A673 (cell line): ENCODE results near the gene TMEM35B. TPM values are rescaled to one million over a fixed set of nuclear protein-coding genes. Genes with fewer than 3 reads are reported as not detected.

Experiments used
- BruUV-seq: library from RNA; stranded (reverse); fragments of 400-500 nt; replicated peaks from 2 replicates; lab custom pipeline; 2021; lab: Mats Ljungman, UMichigan
- CTCF ChIA-PET: fragments of 300-600 bp; sonication (Branson Sonifier 250); formaldehyde crosslinking; loops from one replicate; lab custom pipeline; 2022; ENCODE audit warnings: antibody characterized with exemption; lab: Charles Lee
- POLR2A ChIA-PET: fragments of 300-600 bp; sonication (Branson Sonifier 250); formaldehyde crosslinking; loops from one replicate; lab custom pipeline; 2022; ENCODE audit warnings: antibody characterized with exemption; ENCODE audit not compliant: low non-redundant PET; lab: Charles Lee
- DNase-seq: peaks from one replicate; pipeline ENCODE4 v3.0.0-alpha.2; 2015; ENCODE audit warnings: low spot score
- H3K27ac ChIP-seq: fragments of 200-600 bp; sonication (generic); 2 replicates; pipeline ENCODE4 v1.5.1; 2016; ENCODE audit warnings: mixed run types, low read depth, mild to moderate bottlenecking, mixed read lengths, antibody characterized with exemption, low read length; ENCODE audit not compliant: poor library complexity, severe bottlenecking
- H3K27me3 ChIP-seq: fragments of 200-600 bp; sonication (generic); replicated peaks from 2 replicates; pipeline ENCODE4 v1.6.1; 2017; ENCODE audit warnings: mixed run types, low read depth, mild to moderate bottlenecking, mixed read lengths, antibody characterized with exemption, low read length; ENCODE audit not compliant: insufficient read depth, poor library complexity
- H3K36me3 ChIP-seq: fragments of 200-600 bp; sonication (generic); 2 replicates; pipeline ENCODE4 v1.6.1; 2016; ENCODE audit warnings: mixed run types, mild to moderate bottlenecking, mixed read lengths, antibody characterized with exemption, low read length; ENCODE audit not compliant: insufficient read depth, poor library complexity, severe bottlenecking
- H3K4me1 ChIP-seq: fragments of 200-600 bp; sonication (generic); 2 replicates; pipeline ENCODE4 v1.6.1; 2017; ENCODE audit warnings: mixed run types, mild to moderate bottlenecking, mixed read lengths, antibody characterized with exemption, low read length; ENCODE audit not compliant: insufficient read depth, poor library complexity, severe bottlenecking
- H3K4me3 ChIP-seq: fragments of 200-600 bp; sonication (generic); 2 replicates; pipeline ENCODE4 v1.5.1; 2016; ENCODE audit warnings: low read depth, mixed run types, mild to moderate bottlenecking, mixed read lengths, low read length; ENCODE audit not compliant: poor library complexity, severe bottlenecking
- H3K9me3 ChIP-seq: fragments of 200-600 bp; sonication (generic); 2 replicates; pipeline ENCODE4 v1.6.1; 2016; ENCODE audit warnings: mixed run types, low read depth, mild to moderate bottlenecking, mixed read lengths, antibody characterized with exemption, low read length; ENCODE audit not compliant: poor library complexity, severe bottlenecking
- EZH2 ChIP-seq: fragments of 200-600 bp; sonication (generic); IDR thresholded peaks from 2 replicates; pipeline ENCODE4 v1.6.1; 2017; ENCODE audit warnings: borderline replicate concordance, low read depth, mild to moderate bottlenecking, mixed read lengths, antibody characterized with exemption, low read length; ENCODE audit not compliant: poor library complexity, severe bottlenecking
- intact Hi-C: fragments of 100-400 bp; cut with micrococcal nuclease; formaldehyde crosslinking; loops from one replicate; pipeline ENCODE4 v1.10.0; 2022; ENCODE audit not compliant: unreplicated experiment
- total RNA-seq: library from RNA; stranded (reverse); gene quantifications from 2 replicates; pipeline ENCODE4 v1.2.3, GENCODE V29; 2021
- TF ChIP-seq, protein P1 (sequence below): fragments of 300-800, 200-600 bp; sonication (generic); conservative IDR thresholded peaks from 2 replicates; pipeline ENCODE4 v1.5.1; 2017; ENCODE audit warnings: low read depth, mild to moderate bottlenecking, antibody characterized with exemption, low read length, moderate library complexity, mixed read lengths

Gene TMEM35B
- total RNA-seq, 1 experiment from 2014 or later: 10.6 TPM

DNA sequence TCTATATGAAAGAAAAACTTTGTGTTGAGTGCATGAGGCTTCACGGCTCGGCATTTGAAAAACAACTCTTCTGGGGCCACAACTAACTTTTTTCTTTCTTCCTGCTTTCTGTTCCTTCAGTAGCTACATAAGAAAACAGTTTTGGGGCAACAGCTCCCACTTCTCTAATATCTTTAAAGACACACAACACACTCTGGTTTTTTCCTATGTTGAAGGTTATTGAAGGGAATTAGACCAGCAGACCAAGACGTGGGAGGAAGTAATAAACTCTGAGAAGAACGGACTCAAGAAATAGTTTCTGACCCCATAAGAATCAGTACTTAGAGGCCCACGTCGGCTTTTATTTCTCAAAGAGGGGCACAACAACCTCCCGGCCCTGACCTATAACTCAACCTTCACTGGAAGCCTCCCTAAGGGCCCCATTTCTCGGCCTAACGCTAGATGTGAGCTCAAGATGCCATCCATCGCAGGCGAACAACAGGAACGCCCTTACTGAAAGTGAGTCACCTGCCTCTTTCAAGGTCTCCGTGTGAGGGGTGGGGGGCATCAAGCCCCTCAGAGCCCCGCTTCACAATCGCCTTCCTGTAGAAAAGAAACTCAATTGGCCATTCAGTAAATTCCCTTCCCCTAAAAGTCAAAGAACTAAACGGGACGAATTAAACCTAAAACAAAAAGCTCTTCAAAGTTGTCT is 45.8 kb upstream of the TMEM35B start:
- peak; percentile 27 for DNase-seq
- Histone ChIP-seq H3K27ac (peak overlapping the region; percentile 94), H3K27me3 (no peaks in the 10 kb centered on the region), H3K4me3 (peak overlapping the region; percentile 69), H3K9me3 (peaks cover 14% of the 10 kb centered on the region), H3K36me3 (no peaks in the 10 kb centered on the region), H3K4me1 (peaks cover 6% of the 10 kb centered on the region)
- intact Hi-C loops: loop anchor here (5.0 kb wide), 1 partner anchor 44 kb away; the partner anchor contains the start of gene TMEM35B
- TF ChIP-seq, protein P1, sequence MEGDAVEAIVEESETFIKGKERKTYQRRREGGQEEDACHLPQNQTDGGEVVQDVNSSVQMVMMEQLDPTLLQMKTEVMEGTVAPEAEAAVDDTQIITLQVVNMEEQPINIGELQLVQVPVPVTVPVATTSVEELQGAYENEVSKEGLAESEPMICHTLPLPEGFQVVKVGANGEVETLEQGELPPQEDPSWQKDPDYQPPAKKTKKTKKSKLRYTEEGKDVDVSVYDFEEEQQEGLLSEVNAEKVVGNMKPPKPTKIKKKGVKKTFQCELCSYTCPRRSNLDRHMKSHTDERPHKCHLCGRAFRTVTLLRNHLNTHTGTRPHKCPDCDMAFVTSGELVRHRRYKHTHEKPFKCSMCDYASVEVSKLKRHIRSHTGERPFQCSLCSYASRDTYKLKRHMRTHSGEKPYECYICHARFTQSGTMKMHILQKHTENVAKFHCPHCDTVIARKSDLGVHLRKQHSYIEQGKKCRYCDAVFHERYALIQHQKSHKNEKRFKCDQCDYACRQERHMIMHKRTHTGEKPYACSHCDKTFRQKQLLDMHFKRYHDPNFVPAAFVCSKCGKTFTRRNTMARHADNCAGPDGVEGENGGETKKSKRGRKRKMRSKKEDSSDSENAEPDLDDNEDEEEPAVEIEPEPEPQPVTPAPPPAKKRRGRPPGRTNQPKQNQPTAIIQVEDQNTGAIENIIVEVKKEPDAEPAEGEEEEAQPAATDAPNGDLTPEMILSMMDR: no peak
- no peak for TF ChIP-seq EZH2
- ChIA-PET POLR2A (no interaction called here), CTCF (interaction anchor here (0.7 kb wide), 1 partner anchor 165 kb away, joined by 3 read pairs; no protein-coding TSS in a partner anchor)
- BruUV-seq: TSS peak; percentile 74

DNA sequence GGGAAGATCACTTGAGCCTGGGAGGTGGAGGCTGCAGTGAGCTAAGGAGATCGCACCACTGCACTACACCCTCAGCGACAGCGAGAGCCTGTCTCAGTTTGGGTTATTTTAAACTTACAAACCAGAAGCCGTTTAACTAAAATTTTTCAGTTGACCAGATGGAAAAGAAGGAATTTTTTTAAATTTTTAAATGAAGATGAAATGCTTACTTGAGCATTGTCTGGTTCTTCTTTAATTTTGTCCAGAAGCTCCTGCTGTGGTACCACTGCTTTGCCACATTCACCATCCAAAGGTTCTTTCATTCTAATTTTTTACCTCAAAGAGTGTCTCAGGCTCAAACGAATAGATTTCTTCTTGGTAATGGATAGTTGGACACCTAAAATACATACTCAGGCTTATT is 45.2 kb upstream of the TMEM35B start:
- no peak for DNase-seq
- TF ChIP-seq, protein P1: no peak
- TF ChIP-seq EZH2: no peak
- ChIA-PET CTCF (no interaction called here), POLR2A (interaction anchor here (0.7 kb wide), 2 partner anchors 336 to 519 kb away, joined by 3 read pairs; no protein-coding TSS in a partner anchor)
- no peaks in the 10 kb centered on the region for H3K36me3 ChIP-seq
- BruUV-seq: no TSS peak
- no peaks in the 10 kb centered on the region for H3K27me3 ChIP-seq
- H3K27ac ChIP-seq: peak overlapping the region; percentile 94
- peaks cover 6% of the 10 kb centered on the region for H3K4me1 ChIP-seq
- H3K4me3 ChIP-seq: peak overlapping the region; percentile 69
- intact Hi-C loops: loop anchor here (5.0 kb wide), 1 partner anchor 43 kb away; the partner anchor contains the start of gene TMEM35B
- H3K9me3 ChIP-seq: peaks cover 14% of the 10 kb centered on the region

DNA sequence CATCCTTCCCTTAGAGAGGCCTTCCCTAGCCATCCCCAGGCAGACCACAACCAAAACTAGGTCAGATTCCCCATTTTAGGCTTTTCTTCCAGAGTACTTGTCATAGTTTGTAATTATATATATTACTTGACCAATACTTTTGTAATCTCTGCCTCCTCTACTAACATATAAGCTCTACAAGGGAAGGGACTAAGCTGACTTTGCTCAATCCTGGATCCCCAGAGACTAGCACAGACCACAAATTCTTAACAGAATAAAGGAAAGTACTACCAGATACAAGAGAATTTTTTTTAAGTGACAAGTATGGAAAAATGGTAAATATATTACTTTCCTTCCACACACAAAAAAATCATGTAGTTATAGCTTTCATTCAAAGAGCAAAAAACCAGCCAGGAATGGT is 44.6 kb upstream of the TMEM35B start:
- no peak for DNase-seq
- POLR2A ChIA-PET: interaction anchor here (0.7 kb wide), 2 partner anchors 335 to 519 kb away, joined by 3 read pairs; no protein-coding TSS in a partner anchor
- Histone ChIP-seq H3K27me3 (no peaks in the 10 kb centered on the region), H3K36me3 (no peaks in the 10 kb centered on the region), H3K9me3 (peaks cover 14% of the 10 kb centered on the region), H3K27ac (no peak overlapping the region), H3K4me3 (no peak overlapping the region), H3K4me1 (peaks cover 6% of the 10 kb centered on the region)
- BruUV-seq: no TSS peak
- intact Hi-C loops: loop anchor here (5.0 kb wide), 1 partner anchor 42 kb away; the partner anchor contains the start of gene TMEM35B
- TF ChIP-seq, protein P1: no peak
- no peak for TF ChIP-seq EZH2
- CTCF ChIA-PET: no interaction called here
